Coronary artery (tissue), 2 donors: ENCODE results near the gene UBA3.

Source experiments
- DNase-seq: peaks from one replicate; pipeline ENCODE4 v3.0.0-alpha.2; 2017; ENCODE audit warnings: low spot score
- H3K27ac ChIP-seq, 2 donors: fragments of 200-600 bp; sonication (generic); one replicate each; pipeline ENCODE4 v1.5.1; 2016 to 2019
- H3K4me3 ChIP-seq: fragments of 200-600 bp; sonication (generic); 2 replicates; pipeline ENCODE4 v1.5.1; 2016; ENCODE audit warnings: mild to moderate bottlenecking, moderate library complexity
- CTCF ChIP-seq: fragments of 200-600 bp; sonication (generic); IDR thresholded peaks from one replicate; pipeline ENCODE4 v1.5.1; 2019; ENCODE audit warnings: antibody characterized with exemption

Gene UBA3

DNA sequence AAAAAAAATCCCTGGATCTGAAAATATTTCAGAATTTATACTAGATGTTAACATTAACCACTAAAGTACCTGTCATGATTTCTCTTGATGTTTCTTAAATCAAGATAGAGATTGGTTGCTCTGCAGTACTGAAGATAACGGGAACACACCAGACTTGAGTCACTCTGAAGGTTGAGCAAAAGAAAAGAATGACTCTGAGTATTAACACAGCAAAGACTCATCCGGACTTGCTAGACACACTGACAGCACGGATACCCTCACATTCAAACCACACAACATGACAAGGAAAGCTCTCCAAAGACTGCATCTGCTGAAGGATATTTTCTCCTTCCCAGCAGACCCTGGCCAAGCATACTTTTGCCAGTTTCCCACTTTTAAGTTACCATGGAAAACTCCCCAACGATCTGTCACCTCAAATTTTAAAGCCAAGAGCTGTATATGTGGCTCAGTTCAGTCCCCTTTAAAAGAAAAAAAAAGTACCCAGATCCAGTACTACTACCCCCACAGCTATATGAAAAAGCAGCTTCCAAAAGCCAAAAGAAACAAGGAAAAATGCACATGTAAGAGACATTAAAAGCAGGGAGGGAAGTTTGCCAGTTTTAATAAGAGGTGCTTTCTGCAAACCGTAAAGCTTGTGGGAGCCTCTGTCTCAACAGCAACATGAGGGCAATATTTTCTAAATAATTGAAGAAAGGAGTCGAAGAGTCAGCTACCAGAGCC lies 74.9 kb downstream of the UBA3 start:
- Histone ChIP-seq H3K4me3 (no peak overlapping the region), H3K27ac (peak overlapping the region; percentile 58 to 64)
- TF ChIP-seq CTCF = no peak
- DNase-seq = no peak
